ENCODE measurements around the gene DSCAML1.

- TF ChIP-seq RELA (CRISPR knock-in tag; IDR thresholded peaks at IDR 0.05; ENCODE audit: borderline replicate concordance) (no peak), USF2 (CRISPR knock-in tag; IDR thresholded peaks at IDR 0.05) (no peak)
These were observed 126.1 kb downstream of the DSCAML1 start for GRCh38 chr11:117670924-117671323.
